DMS79 (cell line): ENCODE data around the gene KIAA1671.
"Not testable (repeated sequence)": the region's sequence is repeated elsewhere in the genome, so short reads cannot be mapped to it uniquely, and the experiment has no call there.

Experiments used
- DNase-seq: peaks from one replicate; lab custom pipeline; 2025; lab: John Stamatoyannopoulos, UW

KIAA1671 gene

GRCh38 chr22:24951942-24952836 lies at the start of gene KIAA1671:
Gene KIAA1671 (plus strand): TSS chr22:24952716. CDS start chr22:25028000, 75,284 bp downstream.
- peak; percentile 17 for DNase-seq

DNA sequence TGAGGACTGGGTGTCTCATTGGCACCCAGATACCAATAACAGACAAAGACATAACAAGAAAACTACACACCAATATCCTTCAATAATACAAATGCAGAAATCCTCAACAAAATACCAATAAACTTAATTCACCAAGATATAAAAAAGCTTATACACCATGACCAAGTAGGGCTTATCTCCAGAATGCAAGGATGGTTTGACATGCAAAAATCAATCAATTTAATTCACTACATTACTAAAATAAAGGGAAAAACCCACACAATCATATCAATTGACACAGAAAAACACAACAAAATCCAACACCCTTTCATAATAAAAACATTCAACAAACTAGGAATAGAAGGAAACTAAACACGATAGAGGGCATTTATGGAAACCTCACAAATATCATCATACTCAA lies 46.6 kb upstream of the KIAA1671 start:
- DNase-seq: no peak

DNA sequence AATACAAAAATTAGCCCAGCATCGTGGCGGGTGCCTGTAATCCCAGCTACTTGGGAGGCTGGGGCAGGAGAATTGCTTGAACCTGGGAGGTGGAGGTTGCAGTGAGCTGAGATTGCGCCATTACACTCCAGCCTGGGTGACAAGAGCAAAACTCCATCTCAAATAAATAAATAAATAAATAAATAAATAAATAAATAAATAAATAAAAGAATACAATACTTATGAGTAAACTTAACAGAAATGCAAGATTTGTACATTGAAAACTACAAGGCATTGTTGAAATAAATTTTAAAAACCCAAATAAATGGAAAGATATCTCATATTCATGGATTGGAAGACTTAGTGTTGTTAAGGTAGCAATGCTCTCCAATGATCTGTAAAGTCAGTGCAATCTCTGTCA lies 45.4 kb upstream of the KIAA1671 start:
- not testable (repeated sequence) for DNase-seq

- DNase-seq: no peak
Measured at GRCh38 chr22:24920029-24920428, 32.5 kb upstream of the KIAA1671 start.

DNA sequence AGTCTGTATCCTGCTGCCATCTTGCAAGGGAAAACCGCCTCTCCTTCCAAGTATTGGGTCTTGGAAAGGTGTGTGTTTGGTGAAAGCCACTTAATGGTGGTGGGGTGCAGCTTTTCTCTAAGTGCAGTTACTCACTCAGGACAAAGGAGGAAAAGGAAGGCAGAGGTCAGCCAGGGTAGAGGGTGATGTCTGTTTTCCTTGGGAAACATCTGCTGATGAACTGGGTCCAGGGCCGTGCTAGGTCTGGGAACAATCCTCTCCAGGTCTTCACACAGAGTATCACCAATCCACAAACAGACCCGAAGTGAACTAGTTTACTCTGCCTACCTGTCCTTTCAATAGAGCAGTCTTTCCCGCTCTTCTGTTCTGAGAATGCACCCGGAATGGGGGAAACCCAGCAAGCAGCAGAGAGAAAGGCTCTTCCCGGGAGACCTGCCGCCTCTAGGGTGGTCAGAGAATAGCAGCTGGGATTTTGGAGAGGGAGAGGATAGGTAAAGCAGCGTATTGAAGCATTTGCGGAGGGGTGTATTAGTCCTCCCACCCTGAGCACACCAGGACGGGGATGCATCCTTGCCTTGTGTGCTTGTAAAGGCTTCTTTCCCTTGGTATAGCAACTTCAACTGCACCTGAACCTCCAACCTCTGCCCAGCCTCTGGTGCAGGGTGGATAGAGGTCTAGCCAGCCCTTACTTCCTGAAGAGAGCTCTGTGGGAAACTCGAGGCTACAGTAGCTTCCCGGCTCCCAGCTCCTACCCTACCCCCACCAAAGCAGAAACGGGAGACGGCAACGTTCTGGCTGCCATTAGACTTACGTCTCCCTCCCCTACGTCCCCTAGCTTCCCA lies 26.7 kb upstream of the KIAA1671 start:
- no peak for DNase-seq

- no peak for DNase-seq
Measured at GRCh38 chr22:24926428-24926725, 26.1 kb upstream of the KIAA1671 start.

DNA sequence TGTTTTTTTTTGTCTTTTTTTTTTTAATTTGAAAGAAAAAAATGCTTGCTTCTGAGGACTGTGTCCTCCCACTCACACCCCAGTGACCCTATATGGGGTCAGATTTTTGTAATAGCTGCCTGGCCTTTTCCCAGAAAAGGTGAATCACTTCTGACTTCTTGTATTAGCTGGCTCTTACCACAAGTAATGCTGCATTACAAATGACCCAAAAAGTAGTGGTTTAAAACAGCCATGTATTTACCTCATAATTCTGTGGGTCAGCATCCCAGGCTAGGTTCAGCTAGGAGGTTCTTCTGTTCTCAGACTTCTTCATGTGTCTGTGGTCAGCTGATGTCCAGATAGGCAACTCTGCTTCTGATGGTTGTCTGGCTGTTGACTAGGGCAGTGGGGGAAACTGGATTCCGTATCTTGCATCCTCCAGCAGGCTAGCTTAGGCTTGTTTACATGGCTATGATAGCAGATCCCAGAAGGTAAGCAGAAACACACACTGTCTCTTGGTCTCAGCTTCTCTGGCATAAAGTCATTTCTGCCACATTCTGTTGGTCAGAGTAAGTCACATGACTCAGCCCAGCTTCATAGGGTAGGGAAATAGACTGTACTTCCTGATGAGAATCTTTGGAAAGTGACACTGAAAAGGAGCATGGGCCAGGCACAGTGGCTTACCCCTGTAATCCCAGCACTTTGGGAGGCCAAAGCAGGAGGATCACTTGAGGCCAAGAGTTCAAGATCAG lies 25.5 kb upstream of the KIAA1671 start:
- no peak for DNase-seq

DNA sequence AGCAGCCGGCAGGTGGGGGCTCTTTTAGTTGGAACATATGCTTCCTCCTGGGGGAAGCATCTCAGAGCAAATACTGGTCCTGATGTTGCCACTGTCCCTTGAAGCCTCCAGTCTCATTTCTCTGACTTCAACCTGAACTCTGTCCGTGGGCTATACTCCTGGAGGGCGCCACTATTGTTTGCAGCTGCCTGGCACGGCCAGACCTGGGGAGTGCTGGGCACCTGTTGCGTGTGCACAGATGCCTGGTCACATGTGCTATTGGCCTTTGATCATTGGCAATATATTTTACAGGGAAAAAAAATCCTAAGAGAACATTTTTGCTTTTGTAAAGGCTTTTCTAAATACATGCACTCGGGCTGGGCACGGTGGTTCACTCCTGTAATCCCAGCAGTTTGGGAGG lies 24.2 kb upstream of the KIAA1671 start:
- no peak for DNase-seq

- no peak for DNase-seq
Measured at GRCh38 chr22:24930678-24931077, 21.8 kb upstream of the KIAA1671 start.

GRCh38 chr22:24935771-24936483 lies 16.6 kb upstream of the KIAA1671 start:
- no peak for DNase-seq

DNA sequence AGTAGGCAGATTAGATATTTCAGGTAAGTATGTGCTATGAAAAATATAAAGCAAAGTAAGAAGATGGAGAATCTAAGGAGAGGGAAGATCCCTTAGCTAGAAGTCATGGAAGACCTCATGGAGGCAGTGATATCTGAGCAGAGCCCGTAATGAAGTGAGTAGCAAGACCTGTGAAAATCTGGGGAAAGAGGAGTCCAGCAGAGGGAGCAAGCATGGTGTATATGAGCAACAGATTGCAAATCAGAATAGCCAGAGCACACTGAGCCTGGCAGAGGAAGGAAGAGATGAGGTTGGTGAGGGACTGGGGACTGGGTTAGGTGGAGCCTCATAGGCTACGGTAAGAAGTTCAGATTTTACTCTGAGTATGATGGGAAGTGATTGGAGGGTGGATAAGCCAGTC lies 15.4 kb upstream of the KIAA1671 start:
- DNase-seq: no peak

DNA sequence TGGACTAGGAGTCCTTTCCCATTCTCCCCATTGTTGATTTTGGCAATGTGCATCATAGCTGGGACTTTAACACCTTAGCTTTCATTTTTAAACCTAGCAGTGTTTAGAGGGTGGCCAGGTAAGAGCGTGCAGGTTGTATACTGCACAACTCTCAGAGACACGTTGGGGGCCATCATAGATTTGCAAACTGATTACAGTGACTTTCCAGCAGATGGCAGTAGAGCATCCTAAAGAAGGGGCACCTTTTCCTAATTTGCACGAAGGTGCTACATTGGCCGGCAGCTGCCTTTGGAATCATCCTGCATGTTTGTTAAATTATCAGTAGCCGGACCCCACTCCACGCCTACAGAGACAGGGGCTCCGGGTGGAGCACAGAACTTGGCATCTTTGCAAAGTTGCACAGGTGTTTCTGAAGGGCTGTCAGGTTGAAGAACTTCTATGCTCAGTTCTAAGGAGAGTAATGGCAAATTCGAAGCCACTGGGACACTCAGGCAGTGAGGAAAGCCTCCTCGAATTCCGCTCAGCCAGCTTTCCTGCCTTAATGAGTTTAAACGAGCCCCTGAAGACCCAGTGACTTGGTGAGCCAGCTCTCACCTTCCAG lies 13.7 kb upstream of the KIAA1671 start:
- DNase-seq: peak; percentile 0

DNA sequence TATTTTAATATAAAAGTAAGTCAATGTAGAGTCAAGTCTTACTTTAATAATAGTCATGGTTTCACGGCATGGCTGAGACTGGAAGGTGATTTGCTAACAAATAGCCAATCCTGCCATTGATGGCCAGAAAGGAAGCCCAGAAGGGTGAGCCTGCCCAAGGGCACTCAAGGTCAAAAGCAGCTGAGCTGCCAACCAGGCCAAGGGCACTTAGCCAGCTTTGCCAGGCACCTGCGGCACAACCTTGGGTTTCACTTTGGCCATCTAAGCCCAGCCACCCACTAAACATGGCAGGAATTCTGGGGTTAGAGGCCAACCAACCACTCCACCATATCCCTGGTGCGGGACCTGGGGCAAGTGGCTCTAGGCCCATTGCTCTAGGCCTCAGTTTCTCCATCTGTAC lies 10.2 kb upstream of the KIAA1671 start:
- DNase-seq: no peak

- DNase-seq: no peak
Measured at GRCh38 chr22:24944217-24944937, 8.1 kb upstream of the KIAA1671 start.

- no peak for DNase-seq
Measured at GRCh38 chr22:24945430-24945829, 7.1 kb upstream of the KIAA1671 start.

DNA sequence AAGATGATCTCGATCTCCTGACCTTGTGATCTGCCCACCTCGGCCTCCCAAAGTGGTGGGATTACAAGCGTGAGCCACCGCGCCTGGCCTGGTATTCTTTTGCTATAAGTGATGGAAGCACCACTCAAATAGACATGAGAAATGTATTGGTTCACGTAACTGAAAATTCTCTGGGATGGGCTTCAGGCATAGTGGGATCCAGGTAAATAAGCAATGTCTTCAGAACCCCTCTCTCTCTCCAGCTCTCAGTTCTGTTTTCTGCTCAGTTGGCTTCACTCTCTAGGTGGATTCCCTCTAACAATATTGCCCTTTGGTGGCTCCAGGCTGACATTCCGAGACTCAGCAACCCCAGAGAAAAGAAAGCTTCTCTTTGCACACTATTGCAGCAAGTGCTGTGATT lies 5.1 kb upstream of the KIAA1671 start:
- no peak for DNase-seq

DNA sequence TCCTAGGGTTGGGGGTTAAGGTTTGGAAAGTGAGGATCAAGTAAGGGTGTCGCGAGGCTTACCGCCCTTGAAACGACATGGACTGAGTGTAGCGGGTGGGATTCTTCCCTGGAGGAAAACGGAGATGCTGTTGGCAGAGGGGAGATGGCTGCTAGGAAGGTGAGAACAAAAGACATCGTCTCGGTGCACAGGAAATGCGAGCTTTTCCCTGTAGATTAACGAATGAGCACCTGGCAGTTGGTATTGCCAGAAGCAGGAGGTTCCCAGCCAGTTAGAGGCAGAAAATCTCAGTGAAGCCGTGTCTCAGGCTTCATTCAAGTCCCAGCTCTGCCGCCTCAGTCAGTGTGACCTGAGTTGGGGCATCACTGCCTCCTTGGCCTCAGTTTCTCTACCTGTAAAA lies 4.6 kb upstream of the KIAA1671 start:
- no peak for DNase-seq

GRCh38 chr22:24948356-24949202 lies 3.9 kb upstream of the KIAA1671 start:
- DNase-seq: no peak

GRCh38 chr22:24950272-24950902 lies 2.1 kb upstream of the KIAA1671 start:
- no peak for DNase-seq
